Activated CD8-positive, alpha-beta memory T cell treated with anti-CD3 and anti-CD28 coated beads, Interleukin-2, amount 50 U/mL, for 48 hours (primary cell): Measurements from ENCODE around the gene ARHGAP6.
A peak's percentile ranks its signal among the peaks of the same experiment; 100 is the strongest.
"Not testable (repeated sequence)": the region's sequence is repeated elsewhere in the genome, so short reads cannot be mapped to it uniquely, and the experiment has no call there.

Experiments used
- DNase-seq: peaks from one replicate; pipeline ENCODE4 v3.0.0-alpha.2; 2020

Gene ARHGAP6

GRCh38 chrX:11130136-11130535 is 535.6 kb downstream of the ARHGAP6 start:
- no peak for DNase-seq

GRCh38 chrX:11129534-11130105 is 536.1 kb downstream of the ARHGAP6 start:
- no peak for DNase-seq

GRCh38 chrX:11125060-11125459 is 540.7 kb downstream of the ARHGAP6 start:
- DNase-seq = no peak

- DNase-seq = no peak
Measured at GRCh38 chrX:11124112-11124511, 541.6 kb downstream of the ARHGAP6 start.

GRCh38 chrX:11123087-11123486 is 542.6 kb downstream of the ARHGAP6 start:
- DNase-seq = not testable (repeated sequence)

GRCh38 chrX:11119313-11119943 is 546.3 kb downstream of the ARHGAP6 start:
- DNase-seq = no peak

GRCh38 chrX:11117745-11118144 is 548.0 kb downstream of the ARHGAP6 start:
- no peak for DNase-seq

- DNase-seq = no peak
Measured at GRCh38 chrX:11113731-11114130, 552.0 kb downstream of the ARHGAP6 start.

GRCh38 chrX:11111947-11112346 is 553.8 kb downstream of the ARHGAP6 start:
- DNase-seq = no peak

- DNase-seq = peak; percentile 87
Measured at GRCh38 chrX:11111037-11111851, 554.5 kb downstream of the ARHGAP6 start, which contains the start of gene HCCS. Gene HCCS, plus strand, starts transcription at chrX:11111332. Its CDS starts 729 bp downstream, at chrX:11112061.

GRCh38 chrX:11109968-11110367 is 555.8 kb downstream of the ARHGAP6 start:
- no peak for DNase-seq

GRCh38 chrX:11108253-11108941 is 557.3 kb downstream of the ARHGAP6 start:
- DNase-seq = no peak

- DNase-seq = no peak
Measured at GRCh38 chrX:11105080-11105479, 560.6 kb downstream of the ARHGAP6 start.

GRCh38 chrX:11103751-11104150 is 562.0 kb downstream of the ARHGAP6 start:
- DNase-seq = no peak

GRCh38 chrX:11103006-11103405 is 562.7 kb downstream of the ARHGAP6 start:
- no peak for DNase-seq

GRCh38 chrX:11100281-11101035 is 565.3 kb downstream of the ARHGAP6 start:
- DNase-seq = no peak

- no peak for DNase-seq
Measured at GRCh38 chrX:11099465-11099864, 566.3 kb downstream of the ARHGAP6 start.

- DNase-seq = no peak
Measured at GRCh38 chrX:11097933-11098332, 567.8 kb downstream of the ARHGAP6 start.

- no peak for DNase-seq
Measured at GRCh38 chrX:11089802-11090201, 575.9 kb downstream of the ARHGAP6 start.
